Cardiac septum (tissue), 1 donor: Measurements from ENCODE around the gene XKR7. TPM values are rescaled to one million over a fixed set of nuclear protein-coding genes. Genes with fewer than 3 reads are reported as not detected.
"Not testable (repeated sequence)": the region's sequence is repeated elsewhere in the genome, so short reads cannot be mapped to it uniquely, and the experiment has no call there.

Experiments used
- DNase-seq: peaks from one replicate; pipeline ENCODE4 v3.0.0-alpha.2; 2020; ENCODE audit warnings: low spot score
- intact Hi-C: fragments of 100-400 bp; cut with DNase I; formaldehyde crosslinking; loops from one replicate; pipeline ENCODE4 v1.14.0; 2022
- long read RNA-seq: library from polyadenylated mRNA; unstranded; transcript quantifications from one replicate; pipeline ENCODE4 v2.0.0, GENCODE V29; 2021
- total RNA-seq: library from RNA; stranded (reverse); fragmentation: NEBNext Ultra II Directional; extraction: Animal tissue kit (Norgen Biotek cat#: 25700); gene quantifications from one replicate; pipeline ENCODE4 v1.2.1, GENCODE V29; 2021
- donor health status: DM: no; HTN: no; CAD: no.

XKR7 gene, protein sequence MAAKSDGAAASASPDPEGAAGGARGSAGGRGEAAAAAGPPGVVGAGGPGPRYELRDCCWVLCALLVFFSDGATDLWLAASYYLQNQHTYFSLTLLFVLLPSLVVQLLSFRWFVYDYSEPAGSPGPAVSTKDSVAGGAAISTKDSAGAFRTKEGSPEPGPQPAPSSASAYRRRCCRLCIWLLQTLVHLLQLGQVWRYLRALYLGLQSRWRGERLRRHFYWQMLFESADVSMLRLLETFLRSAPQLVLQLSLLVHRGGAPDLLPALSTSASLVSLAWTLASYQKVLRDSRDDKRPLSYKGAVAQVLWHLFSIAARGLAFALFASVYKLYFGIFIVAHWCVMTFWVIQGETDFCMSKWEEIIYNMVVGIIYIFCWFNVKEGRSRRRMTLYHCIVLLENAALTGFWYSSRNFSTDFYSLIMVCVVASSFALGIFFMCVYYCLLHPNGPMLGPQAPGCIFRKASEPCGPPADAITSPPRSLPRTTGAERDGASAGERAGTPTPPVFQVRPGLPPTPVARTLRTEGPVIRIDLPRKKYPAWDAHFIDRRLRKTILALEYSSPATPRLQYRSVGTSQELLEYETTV
- not detected for total RNA-seq
- long read RNA-seq = 0 reads

DNA sequence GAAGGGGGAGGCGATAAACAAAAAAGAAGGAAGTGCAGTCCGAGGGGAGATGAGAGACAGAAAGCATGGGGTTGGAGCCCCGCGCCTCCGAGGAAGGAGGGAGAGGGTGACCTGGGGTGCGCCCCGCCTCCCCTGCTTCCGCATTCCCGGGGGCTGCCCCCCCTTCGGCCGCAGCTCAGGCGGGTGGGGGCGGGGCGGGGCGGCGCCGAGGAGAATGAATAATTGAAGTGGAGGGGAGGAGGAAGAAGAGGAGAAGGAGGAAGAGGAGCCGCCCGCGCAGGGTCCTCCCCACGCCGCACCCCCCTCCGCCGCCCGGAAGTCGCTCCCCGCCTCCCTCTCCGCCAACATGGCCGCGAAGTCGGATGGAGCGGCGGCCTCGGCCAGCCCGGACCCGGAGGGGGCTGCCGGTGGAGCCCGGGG is at the start of gene XKR7:
XKR7 (plus strand) TSS at position 322 of the 420 bp plus-strand sequence; CDS start at position 347, 25 bp downstream.
- intact Hi-C loops = no loop called here
- no peak for DNase-seq

DNA sequence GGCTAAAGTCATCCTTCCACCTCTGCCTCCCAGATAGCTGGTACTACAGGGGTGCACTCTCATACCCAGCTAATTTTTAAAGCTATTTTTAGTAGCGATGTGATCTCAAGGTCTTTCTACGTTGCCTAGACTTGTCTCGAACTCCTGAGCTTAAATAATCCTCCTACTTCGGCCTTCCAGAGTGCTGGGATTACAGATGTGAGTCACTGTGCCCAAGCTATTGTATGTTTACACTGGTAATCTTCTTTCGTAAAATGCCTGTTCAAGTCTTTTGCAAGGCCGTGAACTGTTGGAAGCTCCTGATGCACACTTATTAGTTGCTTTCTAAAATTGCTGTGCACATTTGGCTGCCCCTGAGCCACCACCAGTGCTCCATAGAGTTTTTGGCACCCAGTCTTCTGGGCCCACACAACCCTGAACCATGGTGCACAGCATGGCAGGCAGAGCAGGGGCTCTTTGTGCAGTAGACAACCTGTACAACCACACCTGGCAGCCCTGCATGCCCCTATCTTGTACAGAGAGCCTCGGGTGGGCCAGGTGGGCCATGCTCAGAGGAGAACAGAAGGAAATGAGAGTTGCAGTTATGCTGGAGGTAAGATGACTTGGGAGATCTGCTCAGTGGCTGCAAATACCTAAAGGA is 49.4 kb upstream of the XKR7 start:
- intact Hi-C loops = no loop called here
- DNase-seq = peak; percentile 36

DNA sequence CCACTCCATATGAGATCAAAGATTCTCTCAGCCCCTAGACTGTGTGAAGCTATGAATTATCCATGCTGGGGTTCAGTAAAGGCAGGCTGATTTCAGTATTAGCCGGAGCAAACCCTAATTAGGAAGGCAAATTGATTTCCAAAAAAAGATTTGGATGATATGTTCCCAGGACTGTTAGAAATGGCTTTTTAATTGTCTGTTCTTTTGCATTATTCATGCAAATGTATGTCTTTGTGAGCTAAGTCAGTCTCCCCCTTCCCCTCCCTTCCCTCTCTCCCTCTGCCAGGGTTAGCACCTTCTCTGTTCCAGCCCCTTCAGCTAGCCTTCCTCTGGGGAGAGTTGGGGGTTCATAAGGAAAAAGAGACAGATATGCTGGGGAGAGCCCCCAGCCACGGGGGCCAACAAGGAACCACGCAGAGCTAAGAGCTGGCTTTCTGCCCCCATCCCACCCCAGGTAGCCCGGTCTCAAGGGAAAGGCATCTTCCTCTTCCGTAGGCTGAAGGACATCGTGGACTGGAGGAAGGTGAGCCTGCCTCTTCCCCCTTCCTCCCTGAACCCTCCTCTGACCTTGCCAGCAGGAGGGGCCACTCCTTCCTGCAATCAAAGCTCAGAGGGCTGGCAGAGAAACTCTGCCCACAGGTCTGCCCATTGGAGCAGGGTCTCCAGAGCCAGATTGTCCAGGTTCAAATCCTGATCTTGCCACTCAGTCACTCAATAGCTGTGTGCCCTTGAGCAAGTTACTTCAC is 48.4 kb upstream of the XKR7 start:
- DNase-seq = peak; percentile 26
- intact Hi-C loops = no loop called here

DNA sequence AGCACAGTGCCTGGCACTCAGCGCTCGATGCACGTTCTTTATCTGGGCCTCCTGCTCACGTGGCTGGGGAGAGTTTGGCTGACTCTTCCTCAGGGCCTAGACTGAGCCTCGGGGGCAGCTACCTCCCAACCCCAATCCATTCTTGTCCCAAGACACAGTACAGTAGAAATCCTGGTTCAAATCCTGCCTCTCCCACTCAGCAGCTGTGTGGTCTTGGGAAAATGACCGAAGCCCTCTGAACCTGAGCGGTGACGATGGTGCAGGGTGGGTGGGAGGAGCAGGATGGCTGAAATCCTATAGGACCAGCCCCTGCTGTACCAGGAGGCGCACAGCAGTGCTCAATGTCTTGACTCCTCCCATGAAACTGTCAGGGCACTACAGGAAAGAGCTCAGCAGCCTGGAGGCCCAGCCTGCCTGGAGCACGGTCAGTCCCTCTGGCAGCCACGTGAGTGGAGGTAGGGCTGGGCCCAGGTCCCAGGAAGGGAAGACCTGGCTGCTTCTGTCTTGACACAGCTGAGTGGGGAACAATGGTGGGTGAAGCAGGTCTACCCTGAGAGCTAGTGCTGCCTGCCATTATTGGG is 47.6 kb upstream of the XKR7 start:
- DNase-seq = no peak
- intact Hi-C loops = no loop called here

DNA sequence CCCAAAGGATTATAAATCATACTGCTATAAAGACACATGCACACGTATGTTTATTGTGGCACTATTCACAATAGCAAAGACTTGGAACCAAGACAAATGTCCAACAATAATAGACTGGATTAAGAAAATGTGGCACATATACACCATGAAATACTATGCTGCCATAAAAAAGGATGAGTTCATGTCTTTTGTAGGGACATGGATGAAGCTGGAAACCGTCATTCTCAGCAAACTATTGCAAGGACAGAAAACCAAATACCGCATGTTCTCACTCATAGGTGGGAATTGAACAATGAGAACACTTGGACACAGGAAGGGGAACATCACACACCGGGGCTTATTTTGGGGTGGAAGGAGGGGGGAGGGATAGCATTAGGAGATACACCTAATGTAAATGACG is 46.5 kb upstream of the XKR7 start:
- not testable (repeated sequence) for DNase-seq

DNA sequence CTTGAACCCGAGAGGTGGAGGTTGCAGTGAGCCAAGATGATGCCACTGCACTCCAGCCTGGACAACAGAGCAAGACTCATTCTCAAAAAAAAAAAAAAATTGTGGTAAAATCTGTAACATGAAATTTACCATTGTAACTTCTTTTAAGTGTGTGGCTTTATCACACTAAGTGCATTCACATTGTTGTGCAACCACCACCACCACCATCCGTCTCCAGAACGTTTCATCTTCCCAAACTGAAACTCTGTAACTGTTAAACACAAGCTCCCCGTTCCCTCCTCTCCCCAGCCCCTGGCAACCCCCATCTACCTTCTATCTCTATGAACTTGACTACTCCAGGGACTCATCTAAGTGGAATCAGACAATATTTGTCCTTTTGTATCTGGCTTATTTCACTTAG is 45.8 kb upstream of the XKR7 start:
- intact Hi-C loops = no loop called here
- no peak for DNase-seq

More for the DNA sequence above, 46.5 kb upstream of the XKR7 start:
- intact Hi-C loops = not testable (repeated sequence)

DNA sequence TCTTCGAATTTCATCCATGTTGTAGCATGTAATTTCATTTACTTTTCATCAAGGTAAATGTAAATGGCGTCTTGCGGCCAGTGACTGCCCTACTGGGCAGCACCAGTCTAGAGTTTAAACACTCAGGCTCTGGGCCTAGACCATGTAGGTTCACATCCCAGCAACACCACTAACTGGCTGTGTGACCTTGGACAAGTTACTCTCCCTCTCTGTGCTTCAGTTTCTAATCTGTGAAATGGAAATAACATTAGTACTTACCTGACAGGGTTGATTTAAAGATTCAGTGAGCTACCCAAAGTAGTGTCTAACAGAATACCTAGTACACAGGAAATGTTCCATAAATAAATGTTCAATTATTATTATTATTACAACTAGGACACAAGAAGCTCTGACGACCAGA is 45.4 kb upstream of the XKR7 start:
- DNase-seq = no peak
- intact Hi-C loops = no loop called here

DNA sequence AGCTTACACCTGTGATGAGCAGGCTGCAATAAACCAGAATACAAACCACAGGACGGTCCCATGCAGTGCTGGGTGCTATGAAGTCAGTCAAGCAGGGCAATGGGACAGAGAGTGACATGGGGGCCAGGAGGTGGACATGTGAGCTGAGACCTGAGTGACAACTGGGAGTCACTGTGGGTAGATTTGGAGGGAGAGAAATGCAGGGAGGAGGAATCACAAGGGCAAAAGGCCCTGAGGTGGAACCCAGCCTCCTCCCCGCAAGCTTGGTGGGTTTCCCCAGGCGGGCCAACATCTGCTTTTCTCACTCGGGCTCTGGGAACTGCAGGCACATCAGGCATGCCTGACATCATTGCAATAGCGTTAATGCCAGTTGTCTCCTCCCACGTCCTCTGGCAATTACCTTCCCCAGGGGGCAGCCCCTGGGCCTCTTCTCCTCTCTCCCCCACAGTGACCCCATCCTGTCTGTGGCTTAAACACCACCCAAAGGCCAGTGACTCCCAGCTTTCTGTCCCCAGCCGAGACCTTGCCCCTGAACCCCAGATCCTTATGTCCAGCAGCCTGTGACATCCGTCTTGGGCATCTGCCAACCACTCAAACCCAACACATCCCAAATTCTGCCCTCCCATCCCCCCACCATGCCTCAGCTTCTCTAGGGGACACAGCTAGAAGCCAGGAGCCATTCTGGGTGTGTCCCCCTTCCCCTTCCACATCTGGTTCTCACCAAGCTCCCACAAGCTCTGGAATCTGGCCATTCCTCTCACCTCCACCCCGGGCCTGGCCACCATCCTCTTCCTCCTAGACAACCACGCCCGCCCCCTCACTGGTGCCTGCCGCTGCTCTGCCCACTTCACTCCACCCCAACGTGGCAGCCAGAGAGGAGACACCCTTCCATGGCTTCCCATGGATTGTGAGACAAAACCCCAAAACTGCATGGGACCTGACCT is 44.3 kb upstream of the XKR7 start:
- intact Hi-C loops = no loop called here

DNA sequence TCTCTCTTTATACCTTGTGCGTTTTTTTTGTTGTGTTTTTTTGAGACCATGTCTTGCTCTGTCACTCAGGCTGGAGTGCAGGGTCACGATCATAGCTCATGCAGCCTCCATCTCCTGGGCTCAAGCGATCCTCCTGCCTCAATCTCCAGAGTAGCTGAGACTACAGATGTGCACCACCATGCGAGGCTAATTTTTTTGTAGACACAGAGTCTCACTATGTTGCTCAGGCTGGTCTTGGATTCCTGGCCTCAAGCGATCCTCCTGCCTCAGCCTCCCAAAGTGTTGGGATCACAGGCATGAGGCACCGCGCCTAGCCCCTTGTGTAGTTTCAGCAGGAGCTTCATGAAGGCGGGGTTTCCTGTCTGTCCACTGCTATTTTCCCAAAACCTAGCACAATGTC is 43.4 kb upstream of the XKR7 start:
- intact Hi-C loops = no loop called here
- peak; percentile 53 for DNase-seq

More for the DNA sequence above, 44.3 kb upstream of the XKR7 start:
- peak; percentile 67 for DNase-seq

DNA sequence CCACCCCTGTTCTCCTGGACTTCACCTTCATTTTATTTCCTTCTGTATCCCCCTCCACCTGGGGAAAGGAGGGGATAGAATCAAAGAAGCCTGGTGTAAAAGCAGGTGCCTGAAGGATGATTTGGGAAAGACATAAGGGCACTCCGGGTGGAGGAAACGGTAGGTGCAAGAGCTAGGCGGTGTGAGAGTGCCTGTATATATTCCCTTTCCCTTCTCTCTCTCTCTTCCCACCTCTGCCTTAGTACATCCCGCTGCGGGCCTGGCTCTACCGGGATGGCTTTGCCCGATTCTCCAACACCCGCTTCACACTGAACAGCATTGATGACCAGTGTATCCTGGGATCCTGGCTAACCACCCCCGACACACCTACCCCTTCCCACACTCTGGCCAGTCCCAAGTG is 42.3 kb upstream of the XKR7 start:
- intact Hi-C loops = no loop called here
- DNase-seq = peak; percentile 47

DNA sequence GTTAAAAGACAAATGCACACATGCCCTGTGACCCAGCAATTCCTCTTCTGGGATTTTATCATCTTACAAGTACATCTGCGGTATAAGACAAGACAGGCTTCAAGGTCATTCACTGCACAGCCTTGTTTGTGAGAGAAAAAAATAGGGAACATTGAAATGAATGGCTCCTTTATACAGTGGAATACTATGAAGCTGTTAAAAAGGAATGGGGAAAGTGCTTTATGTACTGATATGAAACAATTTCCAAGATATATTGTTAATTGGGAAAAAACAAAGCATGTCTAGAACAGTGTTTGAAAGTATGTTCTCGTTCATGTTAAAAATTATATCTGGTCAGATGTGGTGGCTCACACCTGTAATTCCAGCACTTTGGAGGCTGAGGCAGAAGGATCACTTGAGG is 41.5 kb upstream of the XKR7 start:
- DNase-seq = peak; percentile 3
- intact Hi-C loops = no loop called here

DNA sequence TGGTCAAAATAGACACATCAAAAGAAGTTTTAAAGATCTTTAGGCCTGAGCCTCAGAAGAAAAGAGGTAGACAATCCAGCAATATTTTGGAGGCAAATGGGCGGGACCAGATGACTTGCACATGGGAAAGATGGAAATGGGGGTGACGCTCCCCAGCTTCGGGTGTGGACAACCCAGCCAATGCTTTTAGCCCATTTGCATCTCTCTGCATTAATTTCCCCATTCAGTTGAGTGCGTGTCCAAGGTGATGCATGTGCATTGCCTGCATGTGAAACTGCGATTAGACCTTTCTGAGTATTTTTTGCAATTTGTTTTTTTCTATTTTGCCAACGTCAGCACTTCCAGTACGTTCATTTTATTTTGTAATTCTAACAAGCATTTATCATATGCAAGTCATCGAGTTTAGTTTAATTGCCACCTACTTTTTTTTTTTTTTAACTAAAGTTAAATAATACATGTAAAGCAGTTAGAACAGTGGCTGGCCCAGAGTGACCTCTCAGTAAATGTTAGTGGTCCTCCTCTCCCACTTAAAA is 40.3 kb upstream of the XKR7 start:
- no peak for DNase-seq
- intact Hi-C loops = no loop called here

DNA sequence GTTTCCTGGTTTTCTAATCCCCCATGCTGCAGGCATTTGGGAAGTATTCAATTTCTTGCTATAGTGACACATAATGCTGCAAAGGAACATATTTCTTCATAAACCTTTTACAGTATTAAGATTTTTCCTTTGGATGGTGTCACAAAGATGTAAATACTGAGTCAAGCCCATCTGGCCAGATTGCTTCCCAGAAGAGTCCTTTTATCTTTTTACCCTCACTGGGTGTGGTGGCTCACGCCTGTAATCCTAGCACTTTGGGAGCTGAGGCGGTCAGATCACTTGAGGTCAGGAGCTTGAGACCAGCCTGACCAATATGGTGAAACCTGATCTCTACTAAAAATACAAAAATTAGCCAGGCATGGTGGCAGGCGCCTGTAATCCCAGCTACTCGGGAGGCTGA is 38.3 kb upstream of the XKR7 start:
- intact Hi-C loops, DNase-seq: not testable (repeated sequence)

DNA sequence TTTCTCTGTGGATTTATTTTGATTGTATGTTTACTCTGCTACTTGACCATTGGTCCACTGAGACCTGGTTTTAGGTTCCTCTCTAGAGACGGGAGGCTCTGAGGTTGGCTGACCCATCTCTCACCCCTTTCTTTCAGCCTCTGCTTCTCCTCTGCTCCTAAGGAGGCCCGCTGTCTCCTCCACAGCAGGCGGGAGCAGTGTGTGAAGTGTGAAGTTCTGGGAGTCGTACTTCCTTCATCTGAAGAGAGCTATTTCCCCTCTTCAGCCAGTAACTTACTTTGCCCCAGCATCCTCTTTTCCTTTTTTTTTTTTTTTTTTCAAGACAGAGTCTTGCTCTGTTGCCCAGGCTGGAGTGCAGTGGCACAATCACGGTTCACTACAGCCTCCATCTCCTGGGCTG is 37.2 kb upstream of the XKR7 start:
- DNase-seq = no peak
- intact Hi-C loops = no loop called here

DNA sequence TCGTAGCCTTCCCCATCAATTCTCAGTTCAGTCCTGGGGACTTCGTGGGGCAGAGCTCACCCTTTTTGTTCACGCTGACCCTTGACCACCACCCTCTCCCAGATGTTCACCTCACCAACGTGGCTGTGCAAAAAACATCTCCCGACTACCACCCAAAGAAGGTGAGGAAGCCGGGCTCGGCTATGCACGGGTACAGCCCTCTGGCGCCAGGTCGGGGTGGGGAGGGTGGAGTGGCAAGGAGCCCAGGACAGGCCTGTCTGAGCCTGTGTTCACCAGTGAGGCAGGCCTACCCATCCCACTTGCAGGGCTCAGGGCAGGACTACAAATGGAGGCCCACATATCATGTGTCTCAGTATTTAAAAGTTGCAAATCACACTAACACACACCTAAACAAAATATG is 34.3 kb upstream of the XKR7 start:
- intact Hi-C loops = no loop called here
- no peak for DNase-seq

DNA sequence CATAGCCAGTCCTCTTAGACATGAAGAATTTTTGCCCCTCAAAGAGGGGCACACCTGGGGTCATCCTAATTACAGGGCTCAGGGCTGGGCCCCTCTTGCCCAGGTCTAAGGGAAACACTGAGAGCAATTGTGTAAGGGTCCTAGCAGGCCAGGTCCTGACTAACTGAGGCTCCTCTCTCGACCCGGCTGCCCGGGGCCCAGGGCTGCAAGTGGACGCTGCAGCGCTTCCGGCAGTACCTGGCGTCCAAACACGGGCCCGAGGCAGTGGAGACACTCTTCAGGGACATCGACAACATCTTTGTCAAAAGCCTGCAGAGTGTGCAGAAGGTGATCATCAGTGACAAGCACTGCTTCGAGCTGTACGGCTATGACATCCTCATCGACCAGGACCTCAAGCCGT is 33.5 kb upstream of the XKR7 start:
- intact Hi-C loops = no loop called here
- DNase-seq = no peak

DNA sequence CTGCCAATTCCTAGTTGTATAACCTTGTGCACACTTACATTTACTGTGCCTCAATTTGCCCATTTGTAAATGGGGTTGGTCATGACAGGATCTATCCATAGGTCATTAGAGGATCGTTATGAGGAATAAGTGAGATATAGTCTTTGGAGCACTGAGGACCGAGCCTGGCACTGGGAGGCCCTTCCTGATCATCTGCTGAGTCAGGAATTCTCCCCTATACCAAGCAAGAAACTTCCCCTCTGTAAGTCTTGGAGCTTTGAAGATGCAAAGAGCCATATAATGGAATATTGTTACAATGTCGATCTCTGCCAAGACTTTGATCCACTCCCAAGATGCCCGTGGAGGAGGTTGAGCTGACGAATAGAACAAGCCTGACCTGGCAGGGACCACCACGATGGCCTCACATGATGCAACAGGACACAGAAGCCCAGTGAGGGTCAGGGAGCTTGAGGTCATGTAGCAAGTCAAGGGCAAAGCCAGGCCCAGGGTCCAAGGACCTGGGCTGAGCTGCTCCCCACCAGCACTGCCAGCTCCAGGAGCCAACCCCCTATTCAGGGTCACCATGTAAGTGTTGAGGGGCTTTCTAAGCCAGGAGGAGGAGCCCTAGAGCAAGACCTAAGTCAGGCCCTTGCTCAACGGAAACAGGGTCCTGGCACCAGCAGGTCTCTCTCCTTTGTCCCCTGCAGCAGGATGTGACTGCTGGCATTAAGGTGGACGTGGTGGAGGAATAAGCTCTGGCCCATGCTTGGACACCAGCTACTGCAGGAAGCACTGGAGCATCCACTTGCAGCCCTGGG is 32.8 kb upstream of the XKR7 start:
- DNase-seq = no peak
- intact Hi-C loops = no loop called here

DNA sequence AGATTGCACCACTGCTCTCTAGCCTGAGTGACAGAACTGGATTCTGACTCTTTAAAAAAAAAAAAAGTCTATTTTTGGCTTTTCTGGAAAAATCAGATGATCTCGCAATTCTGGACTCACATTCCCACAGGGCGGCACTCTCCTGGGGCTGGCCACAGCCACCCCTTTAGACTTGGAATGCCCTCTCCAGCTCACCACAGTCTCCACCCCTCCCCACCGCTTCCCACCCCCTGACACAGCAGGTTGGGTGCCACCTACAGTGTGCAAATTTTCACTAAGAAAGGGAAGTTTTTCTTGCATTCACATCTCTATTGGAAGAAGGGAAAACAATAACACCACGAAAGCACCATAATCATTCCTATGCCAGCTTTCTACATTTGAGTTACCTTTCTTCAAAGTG is 31.5 kb upstream of the XKR7 start:
- intact Hi-C loops = no loop called here
- DNase-seq = no peak
